D721Med (cell line): ENCODE data around the gene LSM12.
"Not testable (repeated sequence)": the region's sequence is repeated elsewhere in the genome, so short reads cannot be mapped to it uniquely, and the experiment has no call there.

Experiments used
- DNase-seq: peaks from one replicate; pipeline ENCODE4 v3.0.0; 2011; ENCODE audit warnings: low spot score; ENCODE audit not compliant: insufficient read length
- FAIRE-seq: peaks from 2 replicates; lab custom pipeline; 2011; peaks lifted over from hg19 to GRCh38; lab: Jason Lieb, UNC
- CTCF ChIP-seq: IDR thresholded peaks from 2 replicates; pipeline ENCODE4 v1.5.1; 2012; ENCODE audit warnings: mild to moderate bottlenecking, control low read depth; ENCODE audit not compliant: insufficient read depth; ENCODE audit errors: missing control alignments

The LSM12 gene

DNA sequence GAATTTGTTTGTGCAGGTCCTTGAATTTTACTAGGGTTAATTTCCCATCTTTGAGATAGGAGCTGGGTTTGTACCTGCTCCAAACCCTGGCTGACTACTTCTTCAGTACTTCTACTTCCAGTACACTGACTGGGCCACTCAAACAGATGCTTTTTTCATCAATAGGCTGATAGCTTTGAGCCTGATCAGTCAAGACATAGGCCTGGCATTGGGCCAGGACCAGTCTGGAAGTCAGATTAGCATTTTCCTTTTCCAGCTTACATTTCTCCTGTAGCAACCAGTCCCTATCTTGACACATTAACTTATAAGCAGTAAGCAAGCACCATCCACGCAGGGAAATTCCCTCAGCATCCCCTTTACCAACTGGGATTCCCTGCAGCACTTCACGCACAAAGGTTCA, 44.2 kb downstream of the LSM12 start:
- no peak for DNase-seq
- no peak for FAIRE-seq
- no peak for TF ChIP-seq CTCF

GRCh38 chr17:44021227-44021626, 45.2 kb downstream of the LSM12 start:
- not testable (repeated sequence) for FAIRE-seq, DNase-seq

DNA sequence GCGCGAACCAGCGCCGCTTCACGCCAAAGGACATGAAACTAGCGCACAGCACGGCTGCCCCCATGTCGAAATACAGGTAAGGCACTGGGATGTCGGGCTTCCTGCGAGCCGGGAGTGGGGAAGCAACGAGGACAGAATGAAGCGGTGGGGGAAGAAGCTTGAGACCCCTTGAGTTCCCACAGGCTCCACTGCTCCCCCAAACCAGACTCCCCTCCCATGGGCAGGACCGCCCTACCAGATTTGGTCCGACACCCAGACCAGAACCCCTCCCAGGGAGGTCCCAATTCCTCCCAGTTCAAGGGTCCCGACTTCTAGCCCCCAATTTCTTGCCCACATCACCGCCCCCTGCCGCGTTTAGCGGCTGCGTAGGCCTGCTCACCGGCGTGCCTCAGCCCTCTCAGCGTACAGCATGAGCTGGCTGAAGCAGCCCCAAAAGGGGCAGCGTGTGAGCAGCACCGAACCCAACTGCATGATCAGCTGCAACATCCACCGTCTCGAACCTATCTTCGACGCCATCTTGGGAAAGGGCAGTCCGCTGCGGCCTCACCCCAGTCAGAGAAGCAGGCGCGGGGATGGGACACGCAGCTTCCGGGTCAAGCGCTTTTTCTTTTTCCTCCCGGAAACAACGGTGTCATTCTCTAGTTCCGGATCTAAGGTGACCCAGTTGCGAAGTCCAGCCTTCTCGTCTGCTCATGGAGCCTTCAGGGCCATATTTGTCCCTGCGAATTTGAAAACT, 51.9 kb downstream of the LSM12 start, which contains the start of gene TMEM101:
TSS of gene TMEM101 (minus strand) at position 527 of the 736 bp plus-strand sequence. CDS start at position 516, 11 bp downstream.
- DNase-seq: no peak
- TF ChIP-seq CTCF: no peak
- no peak for FAIRE-seq

DNA sequence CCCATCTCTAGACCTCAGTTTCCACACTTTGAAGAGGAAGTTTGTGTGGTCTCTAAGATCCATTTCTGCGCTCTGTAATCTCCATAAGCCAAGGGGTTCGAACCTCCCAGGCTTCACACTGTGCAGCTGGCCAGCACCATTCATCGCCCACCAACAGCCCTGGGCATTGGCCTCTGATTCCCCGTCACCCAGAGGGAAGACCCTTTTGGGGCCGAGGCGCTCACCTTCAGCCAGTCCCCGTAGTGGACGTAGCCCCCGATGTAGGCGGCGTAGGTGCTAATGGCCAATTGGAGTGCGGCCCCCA, 52.4 kb downstream of the LSM12 start:
- no peak for TF ChIP-seq CTCF
- no peak for FAIRE-seq

DNA sequence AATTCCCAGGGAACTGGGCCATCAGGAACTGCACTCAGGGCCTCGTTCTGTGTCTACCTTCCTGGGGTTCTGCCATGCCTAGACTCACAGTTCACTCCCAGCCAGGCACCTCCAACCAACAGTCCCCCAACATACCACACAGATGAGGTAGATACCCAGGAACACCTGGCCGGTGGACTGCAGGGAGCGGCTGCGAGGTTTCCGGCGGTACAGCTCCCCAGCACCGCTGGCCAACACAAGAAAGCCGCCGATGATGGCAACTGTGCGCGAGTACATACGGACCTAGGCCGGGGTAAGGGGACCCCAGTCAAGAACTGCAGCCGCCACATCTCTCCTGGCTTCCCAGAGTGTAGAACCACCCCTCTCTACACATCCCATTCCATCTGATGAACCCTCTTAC, 53.6 kb downstream of the LSM12 start:
- no peak for TF ChIP-seq CTCF
- DNase-seq (no peak), FAIRE-seq (no peak)

More for the DNA sequence above, 52.4 kb downstream of the LSM12 start:
- DNase-seq: no peak

- TF ChIP-seq CTCF: no peak
- no peak for FAIRE-seq
- DNase-seq: no peak
Measured at GRCh38 chr17:44012391-44012790, 54.1 kb downstream of the LSM12 start.

- no peak for FAIRE-seq
- DNase-seq: no peak
Measured at GRCh38 chr17:44011876-44012275, 54.6 kb downstream of the LSM12 start.

More at GRCh38 chr17:44011876-44012275, 54.6 kb downstream of the LSM12 start:
- no peak for TF ChIP-seq CTCF
